Stimulated activated CD8-positive, alpha-beta memory T cell treated with anti-CD3 and anti-CD28 coated beads, Interleukin-15, amount 100 ng/mL, for 24 hours (primary cell): ENCODE results near the gene RBM6.
"Not testable (repeated sequence)": the region's sequence is repeated elsewhere in the genome, so short reads cannot be mapped to it uniquely, and the experiment has no call there.

Experiments
- DNase-seq: peaks from one replicate; pipeline ENCODE4 v3.0.0-alpha.2; 2020; ENCODE audit warnings: low read depth

RBM6 gene

GRCh38 chr3:49917806-49918590, 22.0 kb upstream of the RBM6 start:
- DNase-seq = not testable (repeated sequence)

- no peak for DNase-seq
Measured at GRCh38 chr3:49924683-49925082, 15.3 kb upstream of the RBM6 start.

- DNase-seq = no peak
Measured at GRCh38 chr3:49925485-49925884, 14.5 kb upstream of the RBM6 start.

GRCh38 chr3:49926117-49926728, 13.7 kb upstream of the RBM6 start:
- DNase-seq = no peak

- DNase-seq = no peak
Measured at GRCh38 chr3:49927798-49928197, 12.2 kb upstream of the RBM6 start.

GRCh38 chr3:49928481-49929017, 11.4 kb upstream of the RBM6 start:
- DNase-seq = no peak

- DNase-seq = peak; percentile 80
Measured at GRCh38 chr3:49929291-49930167, 10.4 kb upstream of the RBM6 start, which contains the start of gene MON1A. Gene MON1A (minus strand): TSS chr3:49929811. CDS start chr3:49913346, 16,465 bp downstream.

- no peak for DNase-seq
Measured at GRCh38 chr3:49930168-49930690, 9.7 kb upstream of the RBM6 start.

GRCh38 chr3:49930922-49931321, 9.0 kb upstream of the RBM6 start:
- DNase-seq = no peak

- DNase-seq = not testable (repeated sequence)
Measured at GRCh38 chr3:49932281-49932680, 7.7 kb upstream of the RBM6 start.

- DNase-seq = no peak
Measured at GRCh38 chr3:49937090-49937489, 2.9 kb upstream of the RBM6 start.

- no peak for DNase-seq
Measured at GRCh38 chr3:49940667-49941249, 808 bp downstream of the RBM6 start.

GRCh38 chr3:49942651-49943050, 2.7 kb downstream of the RBM6 start:
- DNase-seq = no peak

- no peak for DNase-seq
Measured at GRCh38 chr3:49952924-49953323, 13.0 kb downstream of the RBM6 start.

- no peak for DNase-seq
Measured at GRCh38 chr3:49955636-49956035, 15.7 kb downstream of the RBM6 start.

GRCh38 chr3:49966233-49966942, 26.4 kb downstream of the RBM6 start:
- no peak for DNase-seq

- no peak for DNase-seq
Measured at GRCh38 chr3:49967291-49967690, 27.3 kb downstream of the RBM6 start.

- no peak for DNase-seq
Measured at GRCh38 chr3:49968346-49968745, 28.4 kb downstream of the RBM6 start.

GRCh38 chr3:49972656-49973055, 32.7 kb downstream of the RBM6 start:
- no peak for DNase-seq

- no peak for DNase-seq
Measured at GRCh38 chr3:49976942-49977341, 37.0 kb downstream of the RBM6 start.

GRCh38 chr3:49984394-49984793, 44.4 kb downstream of the RBM6 start:
- no peak for DNase-seq
